GM23338 (cell line): Measurements from ENCODE around the gene PCDH12. TPM values are rescaled to one million over a fixed set of nuclear protein-coding genes. Genes with fewer than 3 reads are reported as not detected.

Source experiments
- ATAC-seq: fragments of 200-7000 bp; cut with Tn5 transposase; 3 replicates; pipeline ENCODE4 v1.9.1; 2020
- DNase-seq: peaks from one replicate; pipeline ENCODE4 v3.0.0-alpha.2; 2015; ENCODE audit warnings: low spot score
- H2AFZ ChIP-seq: fragments of 200-600 bp; sonication (generic); 2 replicates; pipeline ENCODE4 v1.8.0; 2016; ENCODE audit warnings: antibody characterized with exemption, mild to moderate bottlenecking, moderate library complexity
- H3F3A ChIP-seq: fragments of 200-600 bp; sonication (generic); replicated peaks from 2 replicates; pipeline ENCODE4 v1.8.0; 2017; ENCODE audit warnings: antibody characterized with exemption, mixed run types, low read depth
- H3K27ac ChIP-seq: fragments of 200-600 bp; sonication (generic); 2 replicates; pipeline ENCODE4 v1.6.1; 2016; ENCODE audit warnings: low read depth
- H3K27me3 ChIP-seq: fragments of 200-600 bp; sonication (generic); 2 replicates; pipeline ENCODE4 v1.8.0; 2016; ENCODE audit warnings: mild to moderate bottlenecking, mixed run types, moderate library complexity; ENCODE audit not compliant: insufficient read depth
- H3K36me3 ChIP-seq: fragments of 200-600 bp; sonication (generic); 2 replicates; pipeline ENCODE4 v1.8.0; 2016; ENCODE audit warnings: mild to moderate bottlenecking; ENCODE audit not compliant: insufficient read depth
- H3K4me1 ChIP-seq: fragments of 200-600 bp; sonication (generic); 2 replicates; pipeline ENCODE4 v1.8.0; 2016; ENCODE audit warnings: mild to moderate bottlenecking, moderate library complexity; ENCODE audit not compliant: insufficient read depth
- H3K4me2 ChIP-seq: fragments of 200-600 bp; sonication (generic); 2 replicates; pipeline ENCODE4 v1.7.1; 2017; ENCODE audit warnings: mixed run types
- H3K4me3 ChIP-seq: fragments of 200-600 bp; sonication (generic); 2 replicates; pipeline ENCODE4 v1.6.1; 2016; ENCODE audit warnings: mixed run types
- H3K79me2 ChIP-seq: fragments of 200-600 bp; sonication (generic); replicated peaks from 2 replicates; pipeline ENCODE4 v1.8.0; 2017; ENCODE audit warnings: mild to moderate bottlenecking; ENCODE audit not compliant: insufficient read depth
- H3K9me2 ChIP-seq: fragments of 200-600 bp; sonication (generic); 2 replicates; pipeline ENCODE4 v1.8.0; 2017; ENCODE audit not compliant: insufficient read depth
- H4K20me1 ChIP-seq: fragments of 200-600 bp; sonication (generic); replicated peaks from 2 replicates; pipeline ENCODE4 v1.8.0; 2017; ENCODE audit warnings: mild to moderate bottlenecking; ENCODE audit not compliant: insufficient read depth
- H3K27ac Mint-ChIP-seq: 2 replicates; pipeline ENCODE4 v1.8.0; 2020; ENCODE audit warnings: inconsistent platforms, mild to moderate bottlenecking, moderate library complexity, mixed read lengths
- H3K27me3 Mint-ChIP-seq: 3 replicates; pipeline ENCODE4 v1.8.0; 2022; ENCODE audit warnings: low read depth, mild to moderate bottlenecking, moderate library complexity, mixed read lengths, inconsistent platforms; ENCODE audit not compliant: insufficient read depth, poor library complexity
- H3K36me3 Mint-ChIP-seq: 3 replicates; pipeline ENCODE4 v1.8.0; 2021; ENCODE audit warnings: low read depth, mild to moderate bottlenecking, inconsistent platforms, moderate library complexity, mixed read lengths
- H3K4me1 Mint-ChIP-seq: 3 replicates; pipeline ENCODE4 v1.8.0; 2020; ENCODE audit warnings: mild to moderate bottlenecking, inconsistent platforms, mixed read lengths
- H3K4me3 Mint-ChIP-seq: 3 replicates; pipeline ENCODE4 v1.8.0; 2021; ENCODE audit warnings: moderate library complexity, mild to moderate bottlenecking, inconsistent platforms, mixed read lengths
- H3K9me3 Mint-ChIP-seq: 3 replicates; pipeline ENCODE4 v1.8.0; 2020; ENCODE audit warnings: moderate library complexity, mild to moderate bottlenecking, inconsistent platforms, mixed read lengths
- CREB1 ChIP-seq: fragments of 250-450 bp; sonication (Bioruptor Pico); IDR thresholded peaks from 2 replicates; pipeline ENCODE4 v1.5.0; 2020; ENCODE audit warnings: low read depth, mild to moderate bottlenecking, moderate library complexity
- CTCF ChIP-seq, 2 experiments: fragments of 200-600 bp in 1 of 2; sonication (generic) in 1 of 2; conservative IDR thresholded peaks; 2 replicates each; pipeline versions ENCODE4 v1.5.1 to v1.6.1; 2016 to 2017; ENCODE audit warnings: antibody characterized with exemption in 2 of 2, low read depth in 2 of 2, mild to moderate bottlenecking in 2 of 2, moderate library complexity in 1 of 2
- ETS1 ChIP-seq: IDR thresholded peaks from 2 replicates; pipeline ENCODE4 v1.6.1; 2016; ENCODE audit warnings: antibody characterized with exemption
- EZH2 ChIP-seq: fragments of 200-600 bp; sonication (generic); IDR thresholded peaks from one replicate; pipeline ENCODE4 v1.8.0; 2017; ENCODE audit warnings: antibody characterized with exemption, mild to moderate bottlenecking, low read depth; ENCODE audit not compliant: unreplicated experiment
- EZH2phosphoT487 ChIP-seq: fragments of 200-600 bp; sonication (generic); IDR thresholded peaks from one replicate; pipeline ENCODE4 v1.8.1; 2018; ENCODE audit warnings: antibody characterized with exemption; ENCODE audit not compliant: unreplicated experiment
- JUNB ChIP-seq: IDR thresholded peaks from one replicate; pipeline ENCODE4 v1.6.1; 2016; ENCODE audit warnings: antibody characterized with exemption; ENCODE audit not compliant: unreplicated experiment
- NANOG ChIP-seq: IDR thresholded peaks from 2 replicates; pipeline ENCODE4 v1.6.1; 2016; ENCODE audit warnings: antibody characterized with exemption, borderline replicate concordance
- POLR2AphosphoS5 ChIP-seq: IDR thresholded peaks from 2 replicates; pipeline ENCODE4 v1.6.1; 2016; ENCODE audit warnings: antibody characterized with exemption, low read depth
- REST ChIP-seq: IDR thresholded peaks from one replicate; pipeline ENCODE4 v1.6.1; 2018; ENCODE audit warnings: antibody characterized with exemption; ENCODE audit not compliant: unreplicated experiment
- STAT1 ChIP-seq: IDR thresholded peaks from one replicate; pipeline ENCODE4 v1.6.1; 2016; ENCODE audit warnings: antibody characterized with exemption; ENCODE audit not compliant: unreplicated experiment
- ZNF114 ChIP-seq: fragments of 250-450 bp; sonication (Bioruptor Pico); IDR thresholded peaks from 2 replicates; pipeline ENCODE4 v1.5.0; 2020; ENCODE audit warnings: mild to moderate bottlenecking, moderate library complexity
- ZNF331 ChIP-seq: fragments of 250-450 bp; sonication (Bioruptor Pico); IDR thresholded peaks from 2 replicates; pipeline ENCODE4 v1.5.0; 2020; ENCODE audit warnings: low read depth, mild to moderate bottlenecking, moderate library complexity
- ZNF462 ChIP-seq: fragments of 250-450 bp; sonication (Bioruptor Pico); IDR thresholded peaks from 2 replicates; pipeline ENCODE4 v1.5.0; 2020; ENCODE audit warnings: mild to moderate bottlenecking, moderate library complexity
- polyA plus RNA-seq: library from polyadenylated mRNA; unstranded; fragments of >200 nt; fragmentation: Nextera tagmentation; extraction: Ambion mirVana; gene quantifications from 2 replicates; pipeline ENCODE4 v1.2.1, GENCODE V29; 2016
- total RNA-seq: library from RNA; depleted of rRNA; stranded (reverse); fragments of >200 nt; shearing (Covaris generic); gene quantifications from 2 replicates; pipeline ENCODE4 v1.2.3, GENCODE V29; 2014

Gene PCDH12
- total and polyA plus RNA-seq, 2 experiments from 2014 or later: 0.14 to 0.29 TPM

- ATAC-seq: no peak
- H3K27ac Mint-ChIP-seq: no peak overlapping the region
Measured at GRCh38 chr5:141950207-141951005, 7.6 kb downstream of the PCDH12 start.

More at GRCh38 chr5:141950207-141951005, 7.6 kb downstream of the PCDH12 start:
- no peak for DNase-seq
- no peak overlapping the region for H3K4me2 ChIP-seq
- H3K9me2 ChIP-seq: no peaks in the 10 kb centered on the region
- H3K79me2 ChIP-seq: no peaks in the 10 kb centered on the region
- no peaks in the 10 kb centered on the region for H3K36me3 ChIP-seq
- no peak overlapping the region for H3K4me3 ChIP-seq
- H3K4me1 Mint-ChIP-seq: peaks cover 22% of the 10 kb centered on the region
- H3K27me3 Mint-ChIP-seq: peaks cover 2% of the 10 kb centered on the region
- peaks cover 16% of the 10 kb centered on the region; the same call in 1 of the 2 replicates for H3K4me1 ChIP-seq
- H3K27ac ChIP-seq: no peak overlapping the region
- no peaks in the 10 kb centered on the region for H3K36me3 Mint-ChIP-seq
- no peak overlapping the region for H3K4me3 Mint-ChIP-seq
- peaks cover 4% of the 10 kb centered on the region; the same call in 1 of the 2 replicates for H3F3A ChIP-seq
- H3K9me3 Mint-ChIP-seq: no peaks in the 10 kb centered on the region
- no peak overlapping the region for H2AFZ ChIP-seq
- TF ChIP-seq STAT1 (no peak), ZNF114 (no peak), CTCF (conservative IDR thresholded peaks at IDR 0.05; ENCODE audit: low read depth in 2 of 2) (no peak), EZH2phosphoT487 (no peak), NANOG (no peak), POLR2AphosphoS5 (no peak), ZNF462 (CRISPR knock-in tag) (no peak), JUNB (no peak), REST (no peak), ZNF331 (CRISPR knock-in tag) (no peak), EZH2 (no peak), CREB1 (no peak), ETS1 (no peak)
- no peaks in the 10 kb centered on the region for H3K27me3 ChIP-seq
- no peaks in the 10 kb centered on the region for H4K20me1 ChIP-seq
